MM.1S (cell line): ENCODE data around the gene XYLT1.

Experiments
- DNase-seq: peaks from one replicate; pipeline ENCODE4 v3.0.0-alpha.2; 2015
- H2AFZ ChIP-seq: fragments of 300-600 bp; sonication (generic); 2 replicates; pipeline ENCODE4 v1.6.0; 2016; ENCODE audit warnings: antibody characterized with exemption, low read length
- H3F3A ChIP-seq: fragments of 300-600 bp; sonication (generic); 2 replicates; pipeline ENCODE4 v1.6.1; 2016; ENCODE audit warnings: mild to moderate bottlenecking, antibody characterized with exemption, low read length, moderate library complexity, mixed read lengths; ENCODE audit not compliant: insufficient read depth
- H3K27ac ChIP-seq: fragments of 300-600 bp; sonication (generic); 2 replicates; pipeline ENCODE4 v1.5.1; 2016; ENCODE audit warnings: mild to moderate bottlenecking, low read length
- H3K27me3 ChIP-seq: fragments of 300-600 bp; sonication (generic); replicated peaks from 2 replicates; pipeline ENCODE4 v1.6.0; 2016; ENCODE audit warnings: low read length; ENCODE audit not compliant: insufficient read depth
- H3K36me3 ChIP-seq: fragments of 300-600 bp; sonication (generic); replicated peaks from 2 replicates; pipeline ENCODE4 v1.6.1; 2016; ENCODE audit warnings: mild to moderate bottlenecking, low read length, mixed read lengths; ENCODE audit not compliant: insufficient read depth
- H3K4me1 ChIP-seq: fragments of 300-600 bp; sonication (generic); 2 replicates; pipeline ENCODE4 v1.6.1; 2016; ENCODE audit warnings: low read length, mixed read lengths
- H3K4me2 ChIP-seq: fragments of 300-600 bp; sonication (generic); 2 replicates; pipeline ENCODE4 v1.6.0; 2016; ENCODE audit warnings: low read depth, low read length
- H3K4me3 ChIP-seq: fragments of 300-600 bp; sonication (generic); 2 replicates; pipeline ENCODE4 v1.5.1; 2016; ENCODE audit warnings: low read length, mixed read lengths
- H3K79me2 ChIP-seq: fragments of 300-600 bp; sonication (generic); 2 replicates; pipeline ENCODE4 v1.6.1; 2016; ENCODE audit warnings: mixed run types, low read length, mixed read lengths
- H3K9ac ChIP-seq: fragments of 300-600 bp; sonication (generic); 2 replicates; pipeline ENCODE4 v1.6.1; 2016; ENCODE audit warnings: low read length, mixed read lengths
- H3K9me2 ChIP-seq: fragments of 300-600 bp; sonication (generic); replicated peaks from 2 replicates; pipeline ENCODE4 v1.6.1; 2016; ENCODE audit warnings: mild to moderate bottlenecking, low read length, mixed read lengths; ENCODE audit not compliant: insufficient read depth
- H3K9me3 ChIP-seq: fragments of 300-600 bp; sonication (generic); replicated peaks from 2 replicates; pipeline ENCODE4 v1.6.1; 2016; ENCODE audit warnings: mild to moderate bottlenecking, low read length, mixed read lengths; ENCODE audit not compliant: insufficient read depth
- H4K20me1 ChIP-seq: fragments of 300-600 bp; sonication (generic); 2 replicates; pipeline ENCODE4 v1.6.1; 2016; ENCODE audit warnings: mild to moderate bottlenecking, low read length, moderate library complexity, mixed read lengths; ENCODE audit not compliant: insufficient read depth
- CTCF ChIP-seq: fragments of 300-600 bp; sonication (generic); IDR thresholded peaks from 2 replicates; pipeline ENCODE4 v1.5.1; 2016; ENCODE audit warnings: antibody characterized with exemption, low read length, mixed read lengths
- EZH2 ChIP-seq: fragments of 300-600 bp; sonication (generic); optimal IDR thresholded peaks from 2 replicates; pipeline ENCODE3; 2017; ENCODE audit warnings: low read depth, mild to moderate bottlenecking, antibody characterized with exemption, low read length, mixed read lengths
- EZH2phosphoT487 ChIP-seq: fragments of 300-600 bp; sonication (generic); IDR thresholded peaks from 2 replicates; pipeline ENCODE4 v1.6.1; 2018; ENCODE audit warnings: antibody characterized with exemption, low read length

The XYLT1 gene

GRCh38 chr16:17062676-17063075 is 408.1 kb downstream of the XYLT1 start:
- Histone ChIP-seq H3K27ac (no peak overlapping the region), H3K9me2 (no peaks in the 10 kb centered on the region), H3K9me3 (no peaks in the 10 kb centered on the region), H3K4me2 (no peak overlapping the region), H3F3A (no peaks in the 10 kb centered on the region), H3K4me1 (no peaks in the 10 kb centered on the region), H4K20me1 (no peaks in the 10 kb centered on the region), H3K36me3 (0 out of 2 replicates have a peak, but pooled peaks cover 3% of the 10 kb centered on the region), H3K27me3 (no peaks in the 10 kb centered on the region), H3K79me2 (no peaks in the 10 kb centered on the region), H3K4me3 (no peak overlapping the region), H3K9ac (no peak overlapping the region), H2AFZ (no peak overlapping the region)
- no peak for DNase-seq
- TF ChIP-seq EZH2phosphoT487 = no peak
- no peak for TF ChIP-seq EZH2
- TF ChIP-seq CTCF = no peak

DNA sequence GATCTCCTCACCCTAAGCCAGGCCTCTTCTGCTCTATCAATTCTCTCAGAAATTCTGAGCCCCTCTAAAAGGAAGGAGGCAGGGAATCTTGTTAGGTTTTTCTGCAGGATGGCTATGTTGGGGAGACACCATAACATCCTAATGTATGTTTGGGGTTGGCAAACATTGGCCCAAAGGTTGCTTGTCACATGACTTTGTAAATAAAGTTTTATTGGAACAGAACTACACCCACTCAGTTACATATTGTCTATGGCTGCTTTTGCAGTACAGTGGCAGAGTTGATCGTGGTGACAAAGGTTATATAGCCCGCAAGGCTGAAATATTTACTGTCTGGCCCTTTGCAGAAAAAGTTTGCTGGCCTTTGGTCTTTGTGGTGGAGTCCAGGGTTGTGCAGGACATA is 409.4 kb downstream of the XYLT1 start:
- no peaks in the 10 kb centered on the region for H3K27me3 ChIP-seq
- H3K27ac ChIP-seq = no peak overlapping the region
- no peak overlapping the region for H3K4me3 ChIP-seq
- H3K4me1 ChIP-seq = no peaks in the 10 kb centered on the region
- H3K9ac ChIP-seq = no peak overlapping the region
- H4K20me1 ChIP-seq = no peaks in the 10 kb centered on the region
- TF ChIP-seq EZH2 (no peak), CTCF (no peak), EZH2phosphoT487 (no peak)
- DNase-seq = no peak
- no peaks in the 10 kb centered on the region for H3K9me2 ChIP-seq
- H3F3A ChIP-seq = no peaks in the 10 kb centered on the region
- H3K36me3 ChIP-seq = 0 out of 2 replicates have a peak, but pooled peaks cover 3% of the 10 kb centered on the region
- H3K4me2 ChIP-seq = no peak overlapping the region
- H3K79me2 ChIP-seq = no peaks in the 10 kb centered on the region
- H2AFZ ChIP-seq = no peak overlapping the region
- no peaks in the 10 kb centered on the region for H3K9me3 ChIP-seq

- Histone ChIP-seq H3K9ac (no peak overlapping the region), H3K4me2 (no peak overlapping the region), H3K4me3 (no peak overlapping the region), H3K9me2 (no peaks in the 10 kb centered on the region), H4K20me1 (no peaks in the 10 kb centered on the region), H3K27me3 (no peaks in the 10 kb centered on the region), H2AFZ (no peak overlapping the region), H3K4me1 (no peaks in the 10 kb centered on the region), H3K79me2 (no peaks in the 10 kb centered on the region), H3K27ac (no peak overlapping the region), H3F3A (no peaks in the 10 kb centered on the region), H3K36me3 (0 out of 2 replicates have a peak, but pooled peaks cover 3% of the 10 kb centered on the region), H3K9me3 (no peaks in the 10 kb centered on the region)
- no peak for TF ChIP-seq EZH2phosphoT487
- no peak for TF ChIP-seq CTCF
- no peak for TF ChIP-seq EZH2
- DNase-seq = no peak
Measured at GRCh38 chr16:17058471-17058870, 412.3 kb downstream of the XYLT1 start.
